ENCODE results near the gene SEMA4D. TPM values are rescaled to one million over a fixed set of nuclear protein-coding genes. Genes with fewer than 3 reads are reported as not detected.

Gene SEMA4D
- total and polyA plus RNA-seq, 9 of the 15 experiments (the other 6 are each of a cell fraction or from before 2014, with no cell fraction given): 0.38 to 5.1 (median 1.8) TPM

- 44% methylated on average over 5 of the region's 7 CpGs for WGBS (ENCODE audit: insufficient coverage, low coverage, missing lambda C conversion rate)
- H3K27ac ChIP-seq (ENCODE audit: extremely low read depth, low read depth, low read length): no peak overlapping the region
- H3K4me3 ChIP-seq: no peak overlapping the region
- CTCF ChIA-PET (ENCODE audit: low intra/inter-chr PET ratio): no interaction called here
- no peak for TF ChIP-seq LEF1 (IDR thresholded peaks at IDR 0.05)
- no peak for TF ChIP-seq NONO (IDR thresholded peaks at IDR 0.05; ENCODE audit: low read depth in 2 of 2, low read length in 1 of 2)
- no peak for TF ChIP-seq HDAC3 (IDR thresholded peaks at IDR 0.05; ENCODE audit: borderline replicate concordance, partially characterized antibody)
- TF ChIP-seq OTX1 (CRISPR knock-in tag; IDR thresholded peaks at IDR 0.05): no peak
- TF ChIP-seq DEAF1 (CRISPR knock-in tag; IDR thresholded peaks at IDR 0.05): no peak
- TF ChIP-seq TGIF2 (CRISPR knock-in tag; IDR thresholded peaks at IDR 0.05): no peak
- no peak for TF ChIP-seq SMC3 (conservative IDR thresholded peaks at IDR 0.05; ENCODE audit: insufficient read depth, low read depth, low read length)
- no peak for TF ChIP-seq ARHGAP35 (IDR thresholded peaks at IDR 0.05; ENCODE audit: partially characterized antibody)
- no peak for TF ChIP-seq MITF (IDR thresholded peaks at IDR 0.05)
- TF ChIP-seq ZNF639 (CRISPR knock-in tag; conservative IDR thresholded peaks at IDR 0.05 in 1 of 2, IDR thresholded peaks at IDR 0.05 in 1 of 2): no peak
- no peak for TF ChIP-seq MAFK (IDR thresholded peaks at IDR 0.05; ENCODE audit: low read length)
- no peak for TF ChIP-seq JUND (IDR thresholded peaks at IDR 0.05; ENCODE audit: borderline replicate concordance, low read depth, low read length)
- TF ChIP-seq JUND (tag; IDR thresholded peaks at IDR 0.05; ENCODE audit: borderline replicate concordance, low read depth, low read length): no peak
- no peak for TF ChIP-seq HMBOX1 (IDR thresholded peaks at IDR 0.05)
- no peak for TF ChIP-seq ATF4 (CRISPR knock-in tag; IDR thresholded peaks at IDR 0.05)
- no peaks in the 10 kb centered on the region for H3K79me2 ChIP-seq (ENCODE audit: control insufficient read depth, insufficient read depth, low read length)
- no peaks in the 10 kb centered on the region for H3K9me1 ChIP-seq (ENCODE audit: control insufficient read depth, insufficient read depth, low read length)
- intact Hi-C loops (cut with micrococcal nuclease): no loop called here
- POLR2A ChIA-PET: no interaction called here
- no peaks in the 10 kb centered on the region for H4K20me1 ChIP-seq (replicated peaks; ENCODE audit: control insufficient read depth, insufficient read depth, low read length)
- H3K9ac ChIP-seq (ENCODE audit: insufficient read depth in 1 of 2, low read depth in 2 of 2, low read length in 2 of 2): no peak overlapping the region
- no peaks in the 10 kb centered on the region for H3K9me3 ChIP-seq (replicated peaks; ENCODE audit: control insufficient read depth, insufficient read depth, low read depth, low read length)
- peaks cover 0 to 19% of the 10 kb centered on the region in 2 experiments; a peak in 3 of 5 replicates for H3K27me3 ChIP-seq (ENCODE audit: control insufficient read depth in 2 of 2, insufficient read depth in 2 of 2, low read length in 2 of 2)
- H3K4me2 ChIP-seq (ENCODE audit: insufficient read depth, low read length): no peak overlapping the region
- DNase-seq (ENCODE audit: extremely low read depth in 1 of 4, low spot score in 3 of 4) (no peak), ATAC-seq (no peak), FAIRE-seq (no peak)
- in situ Hi-C loops (cut with MboI): no loop called here
- H2AFZ ChIP-seq (ENCODE audit: low read depth, low read length): no peak overlapping the region
- H3K4me1 ChIP-seq (replicated peaks in 1 of 2; ENCODE audit: control insufficient read depth in 2 of 2, insufficient read depth in 2 of 2, low read length in 2 of 2): no peaks in the 10 kb centered on the region
- no peaks in the 10 kb centered on the region for H3K36me3 ChIP-seq (ENCODE audit: control insufficient read depth, insufficient read depth, low read length)
- BruUV-seq (replicated peaks): no TSS peak
Observed at GRCh38 chr9:89477384-89477783, 20.5 kb downstream of the SEMA4D start.

Measured in K562 (cell line).